PC-3 (cell line): ENCODE results near the gene PEX10.

Experiments used
- CTCF ChIP-seq: fragments of 300-600 bp; sonication (generic); conservative IDR thresholded peaks from 2 replicates; pipeline ENCODE4 v1.5.1; 2017; ENCODE audit warnings: antibody characterized with exemption, low read depth, mild to moderate bottlenecking, low read length
- EZH2 ChIP-seq: fragments of 300-600 bp; sonication (generic); IDR thresholded peaks from one replicate; pipeline ENCODE4 v1.6.1; 2017; ENCODE audit warnings: antibody characterized with exemption, mild to moderate bottlenecking, low read length; ENCODE audit not compliant: unreplicated experiment
- EZH2phosphoT487 ChIP-seq: fragments of 300-600 bp; sonication (generic); IDR thresholded peaks from 2 replicates; pipeline ENCODE4 v1.6.1; 2018; ENCODE audit warnings: mild to moderate bottlenecking, antibody characterized with exemption, low read length, borderline replicate concordance

GRCh38 chr1:2355373-2356261, 56.7 kb downstream of the PEX10 start:
- TF ChIP-seq CTCF (no peak), EZH2 (no peak), EZH2phosphoT487 (no peak)
